Endothelial cell of umbilical vein (primary cell): ENCODE results near the gene SMTNL2. TPM values are rescaled to one million over a fixed set of nuclear protein-coding genes. Genes with fewer than 3 reads are reported as not detected.

ENCODE experiments used
- BruUV-seq: library from RNA; stranded (reverse); fragments of 400-500 nt; replicated peaks from 2 replicates; lab custom pipeline; 2021; lab: Mats Ljungman, UMichigan
- CTCF ChIA-PET: fragments of 300-600, 350-600 bp; sonication (Branson Sonifier 250); formaldehyde crosslinking; loops from one replicate; lab custom pipeline; 2021; ENCODE audit warnings: antibody characterized with exemption, inconsistent platforms; lab: Charles Lee
- POLR2A ChIA-PET: fragments of 300-600, 350-600 bp; sonication (Branson Sonifier 250); formaldehyde crosslinking; loops from one replicate; lab custom pipeline; 2021; ENCODE audit warnings: antibody characterized with exemption, inconsistent platforms; lab: Charles Lee
- DNase-seq: peaks from one replicate; pipeline ENCODE4 v3.0.0-alpha.2; 2011; ENCODE audit warnings: low read depth, low spot score
- FAIRE-seq: peaks from 2 replicates; lab custom pipeline; 2011; peaks lifted over from hg19 to GRCh38; lab: Jason Lieb, UNC
- H2AFZ ChIP-seq: 2 replicates; pipeline ENCODE4 v1.6.0; 2012; ENCODE audit warnings: low read depth, low read length, control low read depth, inconsistent platforms
- H3K27ac ChIP-seq: 2 replicates; pipeline ENCODE4 v1.5.1; 2011; ENCODE audit warnings: low read depth, mild to moderate bottlenecking, control low read depth, low read length, moderate library complexity; ENCODE audit not compliant: insufficient read depth
- H3K27me3 ChIP-seq, 2 experiments: 2 replicates each; pipeline versions ENCODE4 v1.6.0 to v1.6.1; 2011; ENCODE audit warnings: low read length in 2 of 2, mixed read lengths in 1 of 2; ENCODE audit not compliant: control insufficient read depth in 2 of 2, insufficient read depth in 2 of 2
- H3K36me3 ChIP-seq, 2 experiments: 2 replicates in 1 of 2; 3 replicates in 1 of 2; pipeline ENCODE4 v1.5.1; 2011; ENCODE audit warnings: low read length in 2 of 2, mild to moderate bottlenecking in 1 of 2, moderate library complexity in 1 of 2; ENCODE audit not compliant: control insufficient read depth in 2 of 2, insufficient read depth in 2 of 2; ENCODE audit errors: extremely low read depth in 1 of 2
- H3K4me1 ChIP-seq: 3 replicates; pipeline ENCODE4 v1.5.1; 2011; ENCODE audit warnings: mild to moderate bottlenecking, low read length; ENCODE audit not compliant: control insufficient read depth, insufficient read depth; ENCODE audit errors: extremely low read depth
- H3K4me2 ChIP-seq: 2 replicates; pipeline ENCODE4 v1.6.1; 2011; ENCODE audit warnings: low read length, control low read depth, mixed read lengths; ENCODE audit not compliant: insufficient read depth
- H3K4me3 ChIP-seq, 3 experiments: fragments of 200-600 bp in 1 of 3; sonication (generic), shearing (Covaris generic) in 1 of 3; replicated peaks in 1 of 3; 2 replicates each; pipeline ENCODE4 v1.5.1; 2011 to 2016; ENCODE audit warnings: control low read depth in 3 of 3, low read length in 3 of 3, mild to moderate bottlenecking in 2 of 3, inconsistent platforms in 1 of 3, low read depth in 1 of 3, moderate library complexity in 1 of 3; ENCODE audit not compliant: insufficient read depth in 1 of 3
- H3K79me2 ChIP-seq: 2 replicates; pipeline ENCODE4 v1.6.0; 2012; ENCODE audit warnings: low read length, inconsistent platforms; ENCODE audit not compliant: control insufficient read depth, insufficient read depth
- H3K9ac ChIP-seq: replicated peaks from 2 replicates; pipeline ENCODE3; 2011; ENCODE audit warnings: low read length, control low read depth; ENCODE audit not compliant: insufficient read depth; ENCODE audit errors: extremely low read depth
- H3K9me1 ChIP-seq: replicated peaks from 3 replicates; pipeline ENCODE4 v1.6.0; 2011; ENCODE audit warnings: mild to moderate bottlenecking, low read length; ENCODE audit not compliant: control insufficient read depth, insufficient read depth; ENCODE audit errors: extremely low read depth
- H3K9me3 ChIP-seq: replicated peaks from 2 replicates; pipeline ENCODE4 v1.5.1; 2012; ENCODE audit warnings: low read length, inconsistent platforms; ENCODE audit not compliant: control insufficient read depth, insufficient read depth
- H4K20me1 ChIP-seq: replicated peaks from 2 replicates; pipeline ENCODE3; 2011; ENCODE audit warnings: mild to moderate bottlenecking, low read length; ENCODE audit not compliant: control insufficient read depth, insufficient read depth; ENCODE audit errors: extremely low read depth
- EZH2 ChIP-seq: IDR thresholded peaks from 2 replicates; pipeline ENCODE4 v1.6.1; 2012; ENCODE audit warnings: borderline replicate concordance, low read depth, mild to moderate bottlenecking, moderate library complexity, low read length, inconsistent platforms; ENCODE audit not compliant: severe bottlenecking
- FOS ChIP-seq: IDR thresholded peaks from 2 replicates; pipeline ENCODE4 v1.6.1; 2011; ENCODE audit warnings: mild to moderate bottlenecking, low read length, moderate library complexity, borderline replicate concordance; ENCODE audit not compliant: insufficient read depth
- GATA2 ChIP-seq: IDR thresholded peaks from 2 replicates; pipeline ENCODE4 v1.7.0; 2011; ENCODE audit warnings: low read depth, mild to moderate bottlenecking, moderate library complexity, mixed read lengths, low read length; ENCODE audit not compliant: insufficient read length, insufficient read depth
- JUN ChIP-seq: IDR thresholded peaks from 2 replicates; pipeline ENCODE4 v1.6.1; 2011; ENCODE audit warnings: borderline replicate concordance, low read depth; ENCODE audit not compliant: insufficient read length, insufficient read depth
- MAX ChIP-seq: IDR thresholded peaks from 2 replicates; pipeline ENCODE4 v1.6.1; 2011; ENCODE audit not compliant: insufficient read depth, insufficient read length
- MYC ChIP-seq: IDR thresholded peaks from one replicate; pipeline ENCODE4 v1.6.1; 2011; ENCODE audit warnings: mild to moderate bottlenecking, low read depth, low read length
- POLR2A ChIP-seq: IDR thresholded peaks from 2 replicates; pipeline ENCODE4 v1.6.1; 2012; ENCODE audit warnings: low read depth, mild to moderate bottlenecking, control low read depth, low read length
- POLR2AphosphoS5 ChIP-seq: IDR thresholded peaks from 2 replicates; pipeline ENCODE4 v1.6.1; 2012; ENCODE audit warnings: low read depth, mild to moderate bottlenecking, control low read depth, low read length, moderate library complexity; ENCODE audit not compliant: insufficient read depth
- dilution Hi-C: fragments of 300-500 bp; cut with MboI; formaldehyde crosslinking; loops from one replicate; pipeline ENCODE4 v1.15.0; 2019; ENCODE audit warnings: low sequenced_read_pairs; ENCODE audit not compliant: extremely low pct_ligation_motif_present
- intact Hi-C: fragments of 100-400 bp; cut with micrococcal nuclease; formaldehyde crosslinking; loops from one replicate; pipeline ENCODE4 v1.10.0; 2022
- polyA plus RNA-seq, 4 experiments: library from polyadenylated mRNA; depleted of rRNA in 3 of 4; stranded (reverse) in 3 of 4; unstranded in 1 of 4; fragments of >200 nt; gene quantifications; 2 replicates each; pipeline versions ENCODE4 v1.2.1 to v1.2.3, GENCODE V29; 2011 to 2012; ENCODE audit warnings: missing spikeins in 1 of 4
- total RNA-seq: library from RNA; stranded (reverse); gene quantifications from 2 replicates; pipeline ENCODE4 v1.2.3, GENCODE V29; 2021
- TF ChIP-seq, protein P1 (sequence below), 2 donors: IDR thresholded peaks; 1 replicate in 1 of 2; 2 replicates in 1 of 2; pipeline ENCODE4 v1.5.1; 2011; ENCODE audit warnings: low read length in 2 of 2, mild to moderate bottlenecking in 2 of 2, moderate library complexity in 2 of 2, control low read depth in 1 of 2, inconsistent platforms in 1 of 2, low read depth in 1 of 2; ENCODE audit not compliant: insufficient read depth in 1 of 2; ENCODE audit errors: extremely low read depth in 1 of 2

Gene SMTNL2
- total and polyA plus RNA-seq, 2 donors (not counting 3 experiments of a cell fraction or from before 2014, with no cell fraction given): not detected

- intact Hi-C loops (no loop called here), dilution Hi-C loops (no loop called here)
- no peak overlapping the region for H3K4me3 ChIP-seq
- FAIRE-seq (no peak), DNase-seq (no peak)
- no peak overlapping the region for H3K27ac ChIP-seq
- no peaks in the 10 kb centered on the region for H3K79me2 ChIP-seq
- H3K9me3 ChIP-seq: no peaks in the 10 kb centered on the region
- H3K9me1 ChIP-seq: no peaks in the 10 kb centered on the region
- no peak overlapping the region for H2AFZ ChIP-seq
- H3K4me2 ChIP-seq: no peak overlapping the region
- TF ChIP-seq GATA2 (no peak), POLR2A (no peak), POLR2AphosphoS5 (no peak), MYC (no peak), MAX (no peak), EZH2 (no peak), FOS (no peak), JUN (no peak)
- TF ChIP-seq, protein P1, sequence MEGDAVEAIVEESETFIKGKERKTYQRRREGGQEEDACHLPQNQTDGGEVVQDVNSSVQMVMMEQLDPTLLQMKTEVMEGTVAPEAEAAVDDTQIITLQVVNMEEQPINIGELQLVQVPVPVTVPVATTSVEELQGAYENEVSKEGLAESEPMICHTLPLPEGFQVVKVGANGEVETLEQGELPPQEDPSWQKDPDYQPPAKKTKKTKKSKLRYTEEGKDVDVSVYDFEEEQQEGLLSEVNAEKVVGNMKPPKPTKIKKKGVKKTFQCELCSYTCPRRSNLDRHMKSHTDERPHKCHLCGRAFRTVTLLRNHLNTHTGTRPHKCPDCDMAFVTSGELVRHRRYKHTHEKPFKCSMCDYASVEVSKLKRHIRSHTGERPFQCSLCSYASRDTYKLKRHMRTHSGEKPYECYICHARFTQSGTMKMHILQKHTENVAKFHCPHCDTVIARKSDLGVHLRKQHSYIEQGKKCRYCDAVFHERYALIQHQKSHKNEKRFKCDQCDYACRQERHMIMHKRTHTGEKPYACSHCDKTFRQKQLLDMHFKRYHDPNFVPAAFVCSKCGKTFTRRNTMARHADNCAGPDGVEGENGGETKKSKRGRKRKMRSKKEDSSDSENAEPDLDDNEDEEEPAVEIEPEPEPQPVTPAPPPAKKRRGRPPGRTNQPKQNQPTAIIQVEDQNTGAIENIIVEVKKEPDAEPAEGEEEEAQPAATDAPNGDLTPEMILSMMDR (IDR thresholded peaks at IDR 0.05; ENCODE audit: extremely low read depth in 1 of 2, insufficient read depth in 1 of 2, low read depth in 1 of 2, low read length in 2 of 2): no peak
- BruUV-seq: no TSS peak
- no peak overlapping the region for H3K9ac ChIP-seq
- ChIA-PET CTCF (interaction anchor here (1.0 to 7.0 kb wide), 2 partner anchors 52 to 54 kb away, joined by 4 to 213 read pairs; no protein-coding TSS in a partner anchor), POLR2A (no interaction called here)
- no peaks in the 10 kb centered on the region for H3K4me1 ChIP-seq
- H3K27me3 ChIP-seq: peaks cover 9 to 21% of the 10 kb centered on the region in 2 experiments
- no peaks in the 10 kb centered on the region for H3K36me3 ChIP-seq
- no peaks in the 10 kb centered on the region for H4K20me1 ChIP-seq
These were observed 36.3 kb downstream of the SMTNL2 start for GRCh38 chr17:4620531-4621101.
